ACC112 (cell line): ENCODE measurements around the gene UMAD1.

Experiments used
- H2AFZ ChIP-seq: fragments of 200-600 bp; sonication (generic); one replicate; pipeline ENCODE4 v1.6.0; 2017; ENCODE audit warnings: antibody characterized with exemption, low read length; ENCODE audit not compliant: unreplicated experiment
- H3K27ac ChIP-seq: fragments of 200-600 bp; sonication (generic); 2 replicates; pipeline ENCODE4 v1.5.1; 2014; ENCODE audit warnings: low read depth, mild to moderate bottlenecking, antibody characterized with exemption, low read length, moderate library complexity
- H3K27me3 ChIP-seq: fragments of 200-600 bp; sonication (generic); 2 replicates; pipeline ENCODE4 v1.6.1; 2014; ENCODE audit warnings: mild to moderate bottlenecking, antibody characterized with exemption, low read length, moderate library complexity, mixed read lengths; ENCODE audit not compliant: insufficient read depth
- H3K36me3 ChIP-seq: fragments of 200-600 bp; sonication (generic); 2 replicates; pipeline ENCODE4 v1.6.1; 2016; ENCODE audit warnings: mild to moderate bottlenecking, antibody characterized with exemption, low read length, moderate library complexity, mixed read lengths; ENCODE audit not compliant: insufficient read depth
- H3K4me1 ChIP-seq: fragments of 200-600 bp; sonication (generic); one replicate; pipeline ENCODE4 v1.6.1; 2016; ENCODE audit warnings: low read length, mixed read lengths; ENCODE audit not compliant: insufficient read depth, unreplicated experiment, control insufficient read depth
- H3K4me3 ChIP-seq: fragments of 200-600 bp; sonication (generic); 2 replicates; pipeline ENCODE4 v1.5.1; 2014; ENCODE audit warnings: mild to moderate bottlenecking, low read depth, low read length
- H3K79me2 ChIP-seq: fragments of 200-600 bp; sonication (generic); one replicate; pipeline ENCODE4 v1.6.0; 2016; ENCODE audit warnings: low read length; ENCODE audit not compliant: control insufficient read depth, unreplicated experiment, insufficient read depth

The UMAD1 gene

GRCh38 chr7:7920481-7920880 is 279.9 kb downstream of the UMAD1 start:
- no peaks in the 10 kb centered on the region for H3K4me1 ChIP-seq
- no peak overlapping the region for H3K4me3 ChIP-seq

GRCh38 chr7:7921830-7922229 is 281.3 kb downstream of the UMAD1 start:
- no peaks in the 10 kb centered on the region for H3K27me3 ChIP-seq
- no peaks in the 10 kb centered on the region for H3K4me1 ChIP-seq
- H3K36me3 ChIP-seq: no peaks in the 10 kb centered on the region
- H3K27ac ChIP-seq: no peak overlapping the region
- no peak overlapping the region for H2AFZ ChIP-seq
- H3K4me3 ChIP-seq: no peak overlapping the region
- H3K79me2 ChIP-seq: no peaks in the 10 kb centered on the region

More at GRCh38 chr7:7920481-7920880, 279.9 kb downstream of the UMAD1 start:
- Histone ChIP-seq H3K27ac (no peak overlapping the region), H2AFZ (no peak overlapping the region), H3K27me3 (no peaks in the 10 kb centered on the region), H3K79me2 (no peaks in the 10 kb centered on the region), H3K36me3 (no peaks in the 10 kb centered on the region)

- Histone ChIP-seq H3K79me2 (no peaks in the 10 kb centered on the region), H2AFZ (no peak overlapping the region), H3K36me3 (no peaks in the 10 kb centered on the region), H3K27ac (no peak overlapping the region), H3K4me3 (no peak overlapping the region), H3K4me1 (no peaks in the 10 kb centered on the region), H3K27me3 (no peaks in the 10 kb centered on the region)
Measured at GRCh38 chr7:7922684-7923385, 282.3 kb downstream of the UMAD1 start.

GRCh38 chr7:7923818-7924217 is 283.3 kb downstream of the UMAD1 start:
- H3K36me3 ChIP-seq: no peaks in the 10 kb centered on the region
- H3K79me2 ChIP-seq: no peaks in the 10 kb centered on the region
- no peaks in the 10 kb centered on the region for H3K4me1 ChIP-seq
- no peaks in the 10 kb centered on the region for H3K27me3 ChIP-seq
- H2AFZ ChIP-seq: no peak overlapping the region
- no peak overlapping the region for H3K4me3 ChIP-seq
- H3K27ac ChIP-seq: no peak overlapping the region

GRCh38 chr7:7924303-7924702 is 283.8 kb downstream of the UMAD1 start:
- Histone ChIP-seq H3K27ac (no peak overlapping the region), H3K4me3 (no peak overlapping the region), H3K27me3 (no peaks in the 10 kb centered on the region), H3K4me1 (no peaks in the 10 kb centered on the region), H2AFZ (no peak overlapping the region), H3K36me3 (no peaks in the 10 kb centered on the region), H3K79me2 (no peaks in the 10 kb centered on the region)
